ENCODE data around the gene EDAR. TPM values are rescaled to one million over a fixed set of nuclear protein-coding genes. Genes with fewer than 3 reads are reported as not detected.

EDAR gene
- total RNA-seq, 3 donors from 2014 or later (not counting 1 experiment from before 2014, with no cell fraction given) = 0.11 to 0.23 TPM; not detected in 1

DNA sequence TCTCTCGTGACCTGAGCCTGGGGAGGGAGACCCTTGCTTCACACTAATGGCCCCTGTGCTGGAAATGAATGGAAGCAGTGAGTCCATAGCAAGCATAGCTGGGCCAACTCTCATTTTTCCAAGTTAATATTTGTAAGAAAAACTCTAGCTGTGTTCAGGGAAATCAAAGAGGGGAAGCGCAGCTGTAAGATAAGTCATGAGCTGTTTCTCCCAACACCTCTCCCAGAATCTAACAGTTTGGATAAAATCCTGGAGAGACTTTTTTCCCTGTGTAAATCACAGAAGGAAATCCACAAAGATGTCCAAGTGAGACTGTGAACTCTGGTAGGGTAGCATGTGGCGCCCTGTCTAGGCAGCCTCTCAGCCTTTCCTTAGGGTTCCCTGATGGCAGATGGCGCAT is 27.2 kb downstream of the EDAR start:
- H3K9me3 Mint-ChIP-seq = no peaks in the 10 kb centered on the region
- 86% methylated on average over 3 of the region's 4 CpGs for WGBS (ENCODE audit: insufficient coverage)
- Histone ChIP-seq H3K9me3 (ENCODE audit: control insufficient read depth, insufficient read depth, low read length) (no peaks in the 10 kb centered on the region), H3K36me3 (ENCODE audit: control insufficient read depth, insufficient read depth, low read length) (no peaks in the 10 kb centered on the region), H3K4me3 (ENCODE audit: low read length) (no peak overlapping the region), H3K27me3 (ENCODE audit: control insufficient read depth, insufficient read depth, low read length) (no peaks in the 10 kb centered on the region), H3K4me1 (ENCODE audit: control insufficient read depth, insufficient read depth, low read length) (peaks cover 14% of the 10 kb centered on the region), H3K27ac (ENCODE audit: low read length) (no peak overlapping the region)
- TF ChIP-seq, protein P1, sequence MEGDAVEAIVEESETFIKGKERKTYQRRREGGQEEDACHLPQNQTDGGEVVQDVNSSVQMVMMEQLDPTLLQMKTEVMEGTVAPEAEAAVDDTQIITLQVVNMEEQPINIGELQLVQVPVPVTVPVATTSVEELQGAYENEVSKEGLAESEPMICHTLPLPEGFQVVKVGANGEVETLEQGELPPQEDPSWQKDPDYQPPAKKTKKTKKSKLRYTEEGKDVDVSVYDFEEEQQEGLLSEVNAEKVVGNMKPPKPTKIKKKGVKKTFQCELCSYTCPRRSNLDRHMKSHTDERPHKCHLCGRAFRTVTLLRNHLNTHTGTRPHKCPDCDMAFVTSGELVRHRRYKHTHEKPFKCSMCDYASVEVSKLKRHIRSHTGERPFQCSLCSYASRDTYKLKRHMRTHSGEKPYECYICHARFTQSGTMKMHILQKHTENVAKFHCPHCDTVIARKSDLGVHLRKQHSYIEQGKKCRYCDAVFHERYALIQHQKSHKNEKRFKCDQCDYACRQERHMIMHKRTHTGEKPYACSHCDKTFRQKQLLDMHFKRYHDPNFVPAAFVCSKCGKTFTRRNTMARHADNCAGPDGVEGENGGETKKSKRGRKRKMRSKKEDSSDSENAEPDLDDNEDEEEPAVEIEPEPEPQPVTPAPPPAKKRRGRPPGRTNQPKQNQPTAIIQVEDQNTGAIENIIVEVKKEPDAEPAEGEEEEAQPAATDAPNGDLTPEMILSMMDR (IDR thresholded peaks at IDR 0.05) = no peak
- H3K27me3 Mint-ChIP-seq (ENCODE audit: low read depth in 2 of 2) = no peaks in the 10 kb centered on the region
- intact Hi-C loops (cut with micrococcal nuclease) = no loop called here
- no peaks in the 10 kb centered on the region for H3K36me3 Mint-ChIP-seq
- H3K4me3 Mint-ChIP-seq = no peak overlapping the region
- peaks cover 6 to 14% of the 10 kb centered on the region in 2 donors for H3K4me1 Mint-ChIP-seq
- DNase-seq (no peak), ATAC-seq (no peak)
- H3K27ac Mint-ChIP-seq = no peak overlapping the region

DNA sequence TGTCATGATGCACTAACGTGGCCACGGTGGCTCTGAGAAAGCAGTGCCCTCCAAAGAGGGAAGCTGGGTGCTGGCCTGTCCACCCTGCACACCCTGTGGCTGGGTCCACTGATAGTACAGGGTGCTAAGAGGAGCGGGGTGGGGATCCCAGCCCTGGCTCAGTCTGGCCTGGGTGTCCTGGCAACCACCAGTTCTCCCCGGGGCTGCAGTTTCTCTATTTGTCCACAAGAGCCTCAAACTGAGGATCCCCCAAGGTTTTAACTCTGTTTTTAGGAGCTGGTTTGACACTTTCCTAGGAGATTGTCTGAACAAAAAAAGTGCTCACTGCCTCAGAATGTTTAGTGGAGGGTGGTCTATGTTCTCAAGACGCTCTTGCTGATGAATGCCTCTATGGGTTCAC is 29.0 kb downstream of the EDAR start:
- no peak overlapping the region for H3K4me3 ChIP-seq (ENCODE audit: low read length)
- H3K27ac Mint-ChIP-seq = no peak overlapping the region
- no peaks in the 10 kb centered on the region for H3K9me3 Mint-ChIP-seq
- no peaks in the 10 kb centered on the region for H3K27me3 ChIP-seq (ENCODE audit: control insufficient read depth, insufficient read depth, low read length)
- ATAC-seq (no peak), DNase-seq (no peak)
- WGBS (ENCODE audit: insufficient coverage) = 93% methylated on average over 5 of the region's 5 CpGs
- no peaks in the 10 kb centered on the region for H3K27me3 Mint-ChIP-seq (ENCODE audit: low read depth in 2 of 2)
- no peak overlapping the region for H3K4me3 Mint-ChIP-seq
- TF ChIP-seq, protein P1 (IDR thresholded peaks at IDR 0.05) = no peak
- no peaks in the 10 kb centered on the region for H3K36me3 ChIP-seq (ENCODE audit: control insufficient read depth, insufficient read depth, low read length)
- intact Hi-C loops (cut with micrococcal nuclease) = no loop called here
- H3K36me3 Mint-ChIP-seq = no peaks in the 10 kb centered on the region
- no peaks in the 10 kb centered on the region for H3K4me1 ChIP-seq (ENCODE audit: control insufficient read depth, insufficient read depth, low read length)
- no peaks in the 10 kb centered on the region for H3K9me3 ChIP-seq (ENCODE audit: control insufficient read depth, insufficient read depth, low read length)
- H3K27ac ChIP-seq (ENCODE audit: low read length) = no peak overlapping the region
- H3K4me1 Mint-ChIP-seq = no peaks in the 10 kb centered on the region

DNA sequence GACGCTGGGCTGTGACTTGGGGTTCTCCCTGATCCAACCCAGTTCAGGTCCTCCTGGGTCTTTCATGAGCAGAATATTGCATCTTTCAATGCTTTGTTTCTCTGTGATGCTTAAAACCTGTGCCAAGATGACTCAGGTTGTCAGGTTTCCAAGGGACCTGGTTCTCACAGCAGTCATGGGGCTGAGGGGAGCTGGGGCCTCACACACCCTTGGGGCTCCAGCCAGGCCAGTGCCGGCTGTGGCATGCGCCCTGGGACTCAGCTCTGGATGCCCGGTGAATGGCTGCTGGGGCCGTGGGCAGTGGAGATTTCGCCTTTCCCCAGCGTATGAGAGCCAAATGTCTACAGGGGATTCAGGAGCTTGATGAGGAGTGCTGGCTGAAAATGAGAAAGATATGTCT is 29.6 kb downstream of the EDAR start:
- no peaks in the 10 kb centered on the region for H3K27me3 ChIP-seq (ENCODE audit: control insufficient read depth, insufficient read depth, low read length)
- no peak for DNase-seq
- Mint-ChIP-seq H3K36me3 (no peaks in the 10 kb centered on the region), H3K4me1 (no peaks in the 10 kb centered on the region), H3K27ac (no peak overlapping the region), H3K4me3 (no peak overlapping the region), H3K27me3 (ENCODE audit: low read depth in 2 of 2) (no peaks in the 10 kb centered on the region), H3K9me3 (no peaks in the 10 kb centered on the region)
- H3K4me1 ChIP-seq (ENCODE audit: control insufficient read depth, insufficient read depth, low read length) = no peaks in the 10 kb centered on the region
- H3K4me3 ChIP-seq (ENCODE audit: low read length) = no peak overlapping the region
- ATAC-seq = no peak
- no peaks in the 10 kb centered on the region for H3K9me3 ChIP-seq (ENCODE audit: control insufficient read depth, insufficient read depth, low read length)
- no peak overlapping the region for H3K27ac ChIP-seq (ENCODE audit: low read length)
- 82% methylated on average over 7 of the region's 7 CpGs for WGBS (ENCODE audit: insufficient coverage)
- H3K36me3 ChIP-seq (ENCODE audit: control insufficient read depth, insufficient read depth, low read length) = no peaks in the 10 kb centered on the region
- intact Hi-C loops (cut with micrococcal nuclease) = no loop called here
- TF ChIP-seq, protein P1 (IDR thresholded peaks at IDR 0.05) = no peak

DNA sequence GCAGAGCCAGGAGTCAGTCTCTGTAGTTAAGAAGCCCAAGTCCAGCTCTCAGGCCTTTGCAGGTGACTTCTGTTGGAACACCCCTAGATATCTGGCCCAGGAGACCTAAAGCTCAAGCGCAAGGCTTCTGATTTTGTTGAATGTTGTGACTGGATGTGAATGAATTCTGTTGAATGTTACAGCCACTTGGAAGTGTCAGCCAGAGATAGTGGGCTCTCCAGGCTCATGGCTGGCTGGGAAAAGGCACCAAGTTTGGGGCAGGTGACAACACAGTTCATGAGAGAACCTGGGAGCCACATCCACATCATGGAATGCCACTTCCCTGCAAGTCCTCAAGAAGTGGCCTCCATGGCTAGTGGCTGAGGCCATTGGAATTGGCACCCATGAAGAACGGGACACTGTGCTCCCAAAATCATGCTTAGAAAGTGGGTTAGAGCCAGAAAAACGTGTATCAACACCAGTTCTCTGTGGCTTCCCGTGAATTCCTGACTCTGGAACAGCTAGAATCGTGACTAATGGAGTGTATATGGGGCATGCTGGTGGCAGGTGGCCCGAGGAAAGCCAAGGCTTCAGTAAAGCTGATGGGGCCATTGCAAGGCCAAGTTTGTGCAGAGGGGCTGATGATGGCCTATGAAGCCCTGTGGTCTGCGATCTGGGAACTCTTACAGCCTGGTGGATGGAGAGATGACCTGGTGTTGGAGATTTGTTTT is 30.2 kb downstream of the EDAR start:
- Histone ChIP-seq H3K4me3 (ENCODE audit: low read length) (no peak overlapping the region), H3K36me3 (ENCODE audit: control insufficient read depth, insufficient read depth, low read length) (no peaks in the 10 kb centered on the region), H3K27me3 (ENCODE audit: control insufficient read depth, insufficient read depth, low read length) (no peaks in the 10 kb centered on the region), H3K4me1 (ENCODE audit: control insufficient read depth, insufficient read depth, low read length) (no peaks in the 10 kb centered on the region), H3K9me3 (ENCODE audit: control insufficient read depth, insufficient read depth, low read length) (no peaks in the 10 kb centered on the region), H3K27ac (ENCODE audit: low read length) (no peak overlapping the region)
- no peak for DNase-seq
- no peak for ATAC-seq
- no peak overlapping the region for H3K27ac Mint-ChIP-seq
- H3K27me3 Mint-ChIP-seq (ENCODE audit: low read depth in 2 of 2) = no peaks in the 10 kb centered on the region
- intact Hi-C loops (cut with micrococcal nuclease) = no loop called here
- no peaks in the 10 kb centered on the region for H3K9me3 Mint-ChIP-seq
- WGBS (ENCODE audit: insufficient coverage) = 84% methylated on average over 7 of the region's 7 CpGs
- H3K36me3 Mint-ChIP-seq = no peaks in the 10 kb centered on the region
- TF ChIP-seq, protein P1 (IDR thresholded peaks at IDR 0.05) = no peak
- no peak overlapping the region for H3K4me3 Mint-ChIP-seq
- H3K4me1 Mint-ChIP-seq = no peaks in the 10 kb centered on the region
